ENCODE data around the gene TATDN2. TPM values are rescaled to one million over a fixed set of nuclear protein-coding genes. Genes with fewer than 3 reads are reported as not detected.

Gene TATDN2

DNA sequence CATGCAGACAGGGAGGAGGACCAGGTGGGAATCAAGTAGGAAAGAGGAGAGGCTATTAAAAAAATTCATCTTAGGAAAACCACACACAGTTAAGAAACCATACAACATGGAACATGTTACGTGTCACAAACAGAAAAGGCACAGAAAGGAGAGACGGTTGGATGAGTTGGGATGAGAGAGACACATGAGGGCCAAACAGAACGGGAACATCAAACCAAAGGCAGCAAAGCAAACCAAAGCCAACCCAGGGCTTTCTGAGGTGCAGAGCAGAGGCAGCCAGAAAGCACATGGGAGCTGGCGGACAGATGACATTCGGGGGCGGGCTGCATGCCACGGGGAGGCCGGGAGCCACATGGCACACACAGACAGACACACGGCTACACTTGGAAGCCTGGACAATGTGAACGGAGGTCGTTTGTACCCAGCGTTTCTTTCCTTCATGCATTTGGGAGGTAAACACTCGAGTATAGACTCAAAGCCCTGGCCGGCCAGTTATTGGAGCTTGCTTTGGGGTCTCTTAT is 81.3 kb downstream of the TATDN2 start:
- Histone ChIP-seq H3K23ac (ENCODE audit: low read length) (no peak overlapping the region), H3K18ac (ENCODE audit: low read length) (no peak overlapping the region), H3K4ac (ENCODE audit: low read depth, low read length) (no peak overlapping the region), H3K27ac (ENCODE audit: low read depth, low read length) (no peak overlapping the region), H3K9ac (ENCODE audit: low read length) (no peak overlapping the region), H3K27me3 (ENCODE audit: insufficient read depth, low read length, poor library complexity) (no peaks in the 10 kb centered on the region), H2AK5ac (ENCODE audit: low read length) (no peak overlapping the region), H3K79me1 (ENCODE audit: low read length) (no peaks in the 10 kb centered on the region), H2BK120ac (ENCODE audit: low read depth, low read length) (no peak overlapping the region), H3K4me2 (ENCODE audit: low read length) (no peak overlapping the region), H3K56ac (ENCODE audit: low read length) (no peak overlapping the region), H4K8ac (ENCODE audit: low read depth, low read length) (no peak overlapping the region), H3K4me1 (ENCODE audit: control insufficient read depth, low read depth, low read length) (no peaks in the 10 kb centered on the region), H3K4me3 (ENCODE audit: low read length) (no peak overlapping the region), H3K36me3 (ENCODE audit: control insufficient read depth, insufficient read depth, low read length) (no peaks in the 10 kb centered on the region), H3K79me2 (ENCODE audit: control insufficient read depth, insufficient read depth, low read length) (no peaks in the 10 kb centered on the region), H2BK5ac (ENCODE audit: low read length) (no peak overlapping the region), H4K5ac (ENCODE audit: low read length) (no peak overlapping the region), H2BK15ac (replicated peaks; ENCODE audit: low read depth) (no peak overlapping the region)
- no peak for DNase-seq
- WGBS (ENCODE audit: extremely low coverage, insufficient coverage, low lambda C conversion rate) = no CpG with 5 or more reads among the region's 14 CpGs

DNA sequence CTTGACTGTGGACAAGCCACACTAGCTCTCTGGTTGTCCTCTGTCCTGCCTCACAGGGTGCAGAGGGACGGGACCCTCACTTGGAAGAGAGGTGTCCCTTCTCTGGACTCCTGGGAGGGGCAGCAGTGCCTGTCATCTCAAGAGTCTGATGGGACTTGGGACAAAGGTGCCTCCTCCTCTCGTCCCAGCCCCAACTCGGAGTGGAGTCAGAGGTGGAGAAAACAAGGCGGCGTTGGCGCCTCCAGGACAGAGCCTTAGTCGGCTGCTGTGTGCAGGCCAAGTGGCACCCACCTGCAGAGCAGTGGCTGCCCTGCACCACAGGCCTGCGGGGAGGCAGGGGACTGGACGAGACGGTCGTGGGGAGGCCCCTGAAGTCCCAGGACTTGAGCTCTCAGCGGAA is 82.1 kb downstream of the TATDN2 start:
- Histone ChIP-seq H4K8ac (ENCODE audit: low read depth, low read length) (no peak overlapping the region), H2BK5ac (ENCODE audit: low read length) (no peak overlapping the region), H4K5ac (ENCODE audit: low read length) (no peak overlapping the region), H3K27ac (ENCODE audit: low read depth, low read length) (no peak overlapping the region), H3K18ac (ENCODE audit: low read length) (no peak overlapping the region), H3K23ac (ENCODE audit: low read length) (no peak overlapping the region), H3K27me3 (ENCODE audit: insufficient read depth, low read length, poor library complexity) (no peaks in the 10 kb centered on the region), H3K56ac (ENCODE audit: low read length) (no peak overlapping the region), H3K79me1 (ENCODE audit: low read length) (no peaks in the 10 kb centered on the region), H2BK15ac (replicated peaks; ENCODE audit: low read depth) (no peak overlapping the region), H3K9ac (ENCODE audit: low read length) (no peak overlapping the region), H3K79me2 (ENCODE audit: control insufficient read depth, insufficient read depth, low read length) (no peaks in the 10 kb centered on the region), H3K4me1 (ENCODE audit: control insufficient read depth, low read depth, low read length) (no peaks in the 10 kb centered on the region), H2BK120ac (ENCODE audit: low read depth, low read length) (no peak overlapping the region), H3K4me3 (ENCODE audit: low read length) (no peak overlapping the region), H2AK5ac (ENCODE audit: low read length) (no peak overlapping the region), H3K4ac (ENCODE audit: low read depth, low read length) (no peak overlapping the region), H3K36me3 (ENCODE audit: control insufficient read depth, insufficient read depth, low read length) (no peaks in the 10 kb centered on the region), H3K4me2 (ENCODE audit: low read length) (no peak overlapping the region)
- no CpG with 5 or more reads among the region's 12 CpGs for WGBS (ENCODE audit: extremely low coverage, insufficient coverage, low lambda C conversion rate)
- DNase-seq = no peak

Small RNA genes within 50 kb of the gene (small RNA-seq; reads per million reads assigned to genes)
- gene MIR378B (ENCODE audit: insufficient read depth) (4.8 reads per million, percentile 69 among the genes with 10 or more reads in this experiment), gene RF02126 (ENCODE audit: insufficient read depth) (not detected)

Measured in mesendoderm (in vitro differentiated cells).